ENCODE measurements around the gene SEMA4F.

SEMA4F gene

DNA sequence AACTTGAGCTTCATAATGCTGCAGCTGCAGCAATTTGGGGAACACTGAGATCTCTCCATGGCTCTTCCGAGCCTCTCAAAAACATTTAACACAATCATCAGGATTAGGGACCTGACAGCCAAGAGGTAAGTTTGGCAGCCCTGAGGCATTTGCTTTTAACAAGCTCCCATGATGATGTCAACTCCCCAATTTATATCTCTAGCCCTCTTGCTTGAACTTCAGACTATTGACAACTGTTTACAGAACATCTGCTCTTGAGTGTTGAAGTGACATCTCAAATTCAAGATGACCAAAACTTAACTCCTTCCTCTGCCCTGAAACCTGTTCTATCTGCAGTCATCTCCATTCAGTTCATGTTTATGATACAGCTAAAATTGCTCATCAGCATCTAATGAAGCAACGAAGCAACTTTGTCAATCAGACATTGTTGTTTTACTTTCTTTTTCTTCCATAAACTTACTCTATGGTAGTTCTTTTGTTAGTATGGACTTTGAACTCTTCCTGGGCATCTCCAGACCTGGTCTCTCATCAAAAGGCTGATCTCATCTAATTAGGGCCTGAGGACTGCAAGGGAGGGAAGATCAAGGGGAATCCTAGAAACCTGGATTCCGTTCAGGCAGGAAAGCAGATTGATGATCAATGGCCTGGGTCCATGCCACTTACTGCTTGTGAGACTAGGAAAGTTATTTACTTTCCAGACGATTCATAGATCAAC, 48.1 kb downstream of the SEMA4F start:
- no peaks in the 10 kb centered on the region for H3K79me2 ChIP-seq (ENCODE audit: insufficient read depth, low read length)
- H4K20me1 ChIP-seq (ENCODE audit: low read depth, low read length): no peaks in the 10 kb centered on the region; the same call in 1 of the 2 replicates
- H3K4me2 ChIP-seq (ENCODE audit: low read depth, low read length, poor library complexity, severe bottlenecking): no peak overlapping the region
- TF ChIP-seq EZH2phosphoT487 (conservative IDR thresholded peaks at IDR 0.05; ENCODE audit: low read length): no peak
- TF ChIP-seq, protein P1, sequence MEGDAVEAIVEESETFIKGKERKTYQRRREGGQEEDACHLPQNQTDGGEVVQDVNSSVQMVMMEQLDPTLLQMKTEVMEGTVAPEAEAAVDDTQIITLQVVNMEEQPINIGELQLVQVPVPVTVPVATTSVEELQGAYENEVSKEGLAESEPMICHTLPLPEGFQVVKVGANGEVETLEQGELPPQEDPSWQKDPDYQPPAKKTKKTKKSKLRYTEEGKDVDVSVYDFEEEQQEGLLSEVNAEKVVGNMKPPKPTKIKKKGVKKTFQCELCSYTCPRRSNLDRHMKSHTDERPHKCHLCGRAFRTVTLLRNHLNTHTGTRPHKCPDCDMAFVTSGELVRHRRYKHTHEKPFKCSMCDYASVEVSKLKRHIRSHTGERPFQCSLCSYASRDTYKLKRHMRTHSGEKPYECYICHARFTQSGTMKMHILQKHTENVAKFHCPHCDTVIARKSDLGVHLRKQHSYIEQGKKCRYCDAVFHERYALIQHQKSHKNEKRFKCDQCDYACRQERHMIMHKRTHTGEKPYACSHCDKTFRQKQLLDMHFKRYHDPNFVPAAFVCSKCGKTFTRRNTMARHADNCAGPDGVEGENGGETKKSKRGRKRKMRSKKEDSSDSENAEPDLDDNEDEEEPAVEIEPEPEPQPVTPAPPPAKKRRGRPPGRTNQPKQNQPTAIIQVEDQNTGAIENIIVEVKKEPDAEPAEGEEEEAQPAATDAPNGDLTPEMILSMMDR (IDR thresholded peaks at IDR 0.05; ENCODE audit: insufficient read depth, low read length, poor library complexity, severe bottlenecking): no peak
- H3K4me3 ChIP-seq (ENCODE audit: insufficient read depth, low read length, poor library complexity, severe bottlenecking): no peak overlapping the region
- no peak overlapping the region for H3K27ac ChIP-seq (ENCODE audit: low read depth, low read length)
- H3K9me2 ChIP-seq (replicated peaks; ENCODE audit: insufficient read depth, low read length): no peaks in the 10 kb centered on the region
- H3K9ac ChIP-seq (ENCODE audit: low read length): no peak overlapping the region
- H3K36me3 ChIP-seq (ENCODE audit: low read length): no peaks in the 10 kb centered on the region
- no peak overlapping the region for H2AFZ ChIP-seq (ENCODE audit: low read depth, low read length, severe bottlenecking)
- H3K9me3 ChIP-seq (ENCODE audit: insufficient read depth, low read length): no peaks in the 10 kb centered on the region
- H3K27me3 ChIP-seq (ENCODE audit: low read length): no peaks in the 10 kb centered on the region
- H3F3A ChIP-seq (ENCODE audit: insufficient read depth): no peaks in the 10 kb centered on the region

DNA sequence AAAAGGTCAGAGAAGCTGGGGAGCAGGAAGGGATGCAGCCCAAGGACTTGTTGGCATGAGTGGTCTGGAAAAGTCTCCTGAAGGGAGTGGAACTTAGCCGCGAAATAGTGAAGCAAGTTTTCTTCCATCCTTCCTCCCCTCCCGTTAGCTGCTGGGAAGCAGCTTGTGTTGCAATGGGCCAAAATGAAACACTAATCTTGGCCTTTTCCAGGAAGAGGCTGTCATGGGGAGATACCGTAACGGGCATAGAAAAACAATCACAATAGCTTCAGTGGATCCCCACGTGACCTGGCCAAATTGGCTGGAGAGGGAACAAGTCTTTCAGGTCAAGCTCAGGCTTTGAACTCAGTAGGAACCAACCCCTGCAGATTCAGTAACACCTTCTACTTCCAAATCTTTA, 49.3 kb downstream of the SEMA4F start:
- Histone ChIP-seq H3K27ac (ENCODE audit: low read depth, low read length) (no peak overlapping the region), H3K9me3 (ENCODE audit: insufficient read depth, low read length) (no peaks in the 10 kb centered on the region), H3K36me3 (ENCODE audit: low read length) (no peaks in the 10 kb centered on the region), H3K27me3 (ENCODE audit: low read length) (no peaks in the 10 kb centered on the region; the same call in 1 of the 2 replicates), H3K9me2 (replicated peaks; ENCODE audit: insufficient read depth, low read length) (no peaks in the 10 kb centered on the region), H2AFZ (ENCODE audit: low read depth, low read length, severe bottlenecking) (no peak overlapping the region), H3K4me2 (ENCODE audit: low read depth, low read length, poor library complexity, severe bottlenecking) (no peak overlapping the region), H3K4me3 (ENCODE audit: insufficient read depth, low read length, poor library complexity, severe bottlenecking) (no peak overlapping the region), H3F3A (ENCODE audit: insufficient read depth) (no peaks in the 10 kb centered on the region), H3K9ac (ENCODE audit: low read length) (no peak overlapping the region), H4K20me1 (ENCODE audit: low read depth, low read length) (no peaks in the 10 kb centered on the region; the same call in 1 of the 2 replicates), H3K79me2 (ENCODE audit: insufficient read depth, low read length) (no peaks in the 10 kb centered on the region)
- TF ChIP-seq EZH2phosphoT487 (conservative IDR thresholded peaks at IDR 0.05; ENCODE audit: low read length): no peak
- TF ChIP-seq, protein P1 (IDR thresholded peaks at IDR 0.05; ENCODE audit: insufficient read depth, low read length, poor library complexity, severe bottlenecking): no peak

DNA sequence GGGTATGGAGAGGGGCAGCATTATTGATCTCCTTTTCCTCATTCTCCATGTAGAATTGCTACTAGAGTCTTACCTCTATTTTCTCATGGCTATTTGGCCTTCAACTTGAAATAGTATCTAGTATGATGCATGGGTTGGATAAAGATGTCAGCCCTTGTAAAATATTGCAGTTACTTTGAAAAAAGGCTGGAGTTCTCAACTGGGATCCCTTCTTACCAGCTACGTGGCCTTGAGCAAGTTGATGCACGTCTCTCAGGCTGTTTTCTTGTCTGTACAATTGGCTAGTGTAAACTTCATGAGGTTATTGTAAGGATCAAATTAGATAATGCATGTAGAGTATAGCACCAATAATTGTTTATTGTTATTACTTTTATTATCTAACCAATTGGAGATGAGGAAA, 50.2 kb downstream of the SEMA4F start:
- Histone ChIP-seq H3K4me3 (ENCODE audit: insufficient read depth, low read length, poor library complexity, severe bottlenecking) (no peak overlapping the region), H3F3A (ENCODE audit: insufficient read depth) (no peaks in the 10 kb centered on the region), H3K79me2 (ENCODE audit: insufficient read depth, low read length) (no peaks in the 10 kb centered on the region), H3K9me3 (ENCODE audit: insufficient read depth, low read length) (no peaks in the 10 kb centered on the region), H3K27me3 (ENCODE audit: low read length) (no peaks in the 10 kb centered on the region; the same call in 1 of the 2 replicates), H4K20me1 (ENCODE audit: low read depth, low read length) (no peaks in the 10 kb centered on the region; the same call in 1 of the 2 replicates), H3K36me3 (ENCODE audit: low read length) (no peaks in the 10 kb centered on the region), H3K9ac (ENCODE audit: low read length) (no peak overlapping the region), H3K27ac (ENCODE audit: low read depth, low read length) (no peak overlapping the region), H3K9me2 (replicated peaks; ENCODE audit: insufficient read depth, low read length) (no peaks in the 10 kb centered on the region), H2AFZ (ENCODE audit: low read depth, low read length, severe bottlenecking) (no peak overlapping the region), H3K4me2 (ENCODE audit: low read depth, low read length, poor library complexity, severe bottlenecking) (no peak overlapping the region)
- TF ChIP-seq, protein P1 (IDR thresholded peaks at IDR 0.05; ENCODE audit: insufficient read depth, low read length, poor library complexity, severe bottlenecking): no peak
- no peak for TF ChIP-seq EZH2phosphoT487 (conservative IDR thresholded peaks at IDR 0.05; ENCODE audit: low read length)
